DMS53 (cell line): ENCODE results near the gene COL23A1.

Experiments
- DNase-seq: peaks from one replicate; lab custom pipeline; 2025; lab: John Stamatoyannopoulos, UW

COL23A1 gene

GRCh38 chr5:178392386-178392785 is 197.8 kb downstream of the COL23A1 start:
- no peak for DNase-seq

DNA sequence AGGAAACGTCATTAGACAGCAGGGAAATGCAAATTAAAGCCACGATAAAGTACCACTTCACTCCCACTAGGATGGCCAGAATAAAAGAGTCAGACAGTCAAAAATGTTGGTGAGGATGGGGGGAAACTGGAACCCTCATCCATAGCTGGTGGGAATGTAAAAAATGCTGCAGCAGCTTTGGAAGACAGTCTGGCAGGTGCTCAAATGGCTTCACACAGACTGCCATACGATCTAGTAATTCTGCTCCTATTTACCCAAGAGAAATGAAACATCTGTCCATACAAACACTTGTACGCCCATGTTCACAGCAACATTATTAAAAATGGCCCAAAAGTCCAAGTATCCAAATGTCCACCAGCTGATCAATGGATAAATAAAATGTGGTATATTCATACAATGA is 198.7 kb downstream of the COL23A1 start:
- no peak for DNase-seq

- DNase-seq: no peak
Measured at GRCh38 chr5:178389796-178390195, 200.4 kb downstream of the COL23A1 start.

GRCh38 chr5:178389026-178389729 is 201.0 kb downstream of the COL23A1 start:
- no peak for DNase-seq

- no peak for DNase-seq
Measured at GRCh38 chr5:178388386-178389025, 201.7 kb downstream of the COL23A1 start.

DNA sequence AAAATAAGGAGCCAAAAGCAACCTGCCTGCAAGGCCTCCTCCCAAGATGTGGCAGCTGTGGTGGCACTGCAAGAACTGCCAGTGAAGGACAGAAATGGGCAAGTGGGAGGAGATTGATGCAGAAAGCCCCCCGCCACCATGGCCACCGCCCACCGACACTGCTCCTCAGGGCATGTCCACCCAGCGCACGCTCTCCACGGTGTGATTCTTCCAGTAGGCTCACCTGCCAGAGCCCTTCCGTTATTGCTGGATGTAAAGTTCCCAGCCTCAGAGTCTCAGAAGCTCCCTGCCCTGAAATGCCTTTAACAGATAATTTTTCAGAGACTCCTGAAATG is 202.4 kb downstream of the COL23A1 start:
- DNase-seq: no peak

DNA sequence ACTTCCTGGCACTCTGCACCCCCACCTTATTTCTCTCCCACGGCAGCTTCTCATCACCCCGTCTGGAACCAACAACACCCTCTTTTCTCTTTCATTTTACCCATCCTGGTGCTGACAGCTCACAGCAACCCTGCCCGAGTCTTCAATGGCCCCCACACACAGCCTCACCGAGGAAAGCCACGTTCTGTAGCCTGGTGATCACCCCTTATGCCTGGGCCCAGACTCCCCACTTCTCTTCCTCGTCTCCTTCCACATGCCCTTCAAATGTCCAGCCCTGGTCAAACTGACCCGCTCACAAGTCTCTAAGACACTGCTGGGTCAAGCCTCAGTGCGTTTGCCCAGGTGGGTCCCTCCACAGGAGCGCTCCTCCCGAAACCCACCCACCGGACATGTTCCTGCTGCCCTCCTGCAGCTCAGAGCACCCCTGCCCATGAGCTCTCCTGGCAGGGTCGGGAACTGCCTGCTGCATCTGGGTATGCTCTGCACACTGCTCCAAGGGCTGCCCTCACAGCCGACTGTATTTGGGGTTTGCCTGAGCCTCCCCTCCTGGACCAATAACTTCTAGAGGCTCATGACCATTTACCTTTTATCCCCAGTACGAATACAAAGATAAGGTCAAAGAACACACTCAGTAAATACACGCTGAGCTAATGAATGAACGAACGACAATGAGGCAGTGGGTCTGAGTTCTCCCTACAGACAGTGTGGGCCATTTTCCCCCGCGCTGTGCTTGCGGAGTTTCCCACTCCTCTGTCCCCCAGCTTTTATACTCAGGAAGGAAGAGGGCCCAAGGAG is 202.9 kb downstream of the COL23A1 start:
- no peak for DNase-seq

DNA sequence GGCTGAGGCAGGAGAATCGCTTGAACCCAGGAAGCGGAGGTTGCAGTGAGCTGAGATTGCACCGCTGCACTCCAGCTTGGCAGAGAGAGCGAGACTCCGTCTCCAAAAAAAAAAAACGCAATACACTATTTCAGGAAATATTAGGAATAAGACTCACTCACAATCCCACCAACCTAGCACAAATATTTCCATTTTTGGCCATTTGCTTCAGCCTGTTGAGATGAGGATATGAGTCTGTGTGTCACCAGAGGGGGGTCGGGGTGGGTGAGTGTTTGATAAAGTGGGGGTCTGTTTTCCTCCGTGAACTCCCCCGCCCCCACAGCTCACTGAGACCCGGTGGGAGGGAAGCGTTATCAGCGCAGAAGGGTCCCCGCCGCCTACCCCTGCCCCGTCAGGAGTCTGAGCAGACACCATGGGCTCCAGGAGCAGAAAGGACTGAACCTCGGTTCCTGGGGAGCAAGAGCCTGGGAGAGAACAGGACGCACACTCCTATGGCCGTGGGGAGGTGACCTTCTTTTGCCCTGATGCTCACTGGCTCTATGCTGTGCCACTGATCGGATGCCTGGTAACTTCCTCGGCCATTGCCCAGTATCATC is 203.8 kb downstream of the COL23A1 start:
- no peak for DNase-seq

DNA sequence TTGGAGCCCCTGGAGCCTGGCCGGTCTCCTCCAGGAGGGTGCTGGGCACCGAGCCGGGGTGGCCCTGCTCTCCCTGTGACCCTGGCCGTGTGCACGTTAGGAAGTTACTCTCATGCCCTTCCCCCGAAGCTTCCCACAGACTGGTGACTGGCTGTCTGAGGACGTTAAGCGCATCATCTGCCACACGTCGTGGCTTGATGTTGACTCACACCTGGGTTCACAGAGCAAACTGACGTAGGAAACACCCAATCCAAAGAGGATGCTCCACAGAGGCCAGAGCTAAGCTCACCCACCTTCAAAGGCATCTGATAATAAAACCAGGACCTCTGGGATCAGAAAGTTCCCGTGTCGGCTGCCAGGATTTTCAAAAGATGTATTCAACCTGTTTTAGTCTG is 204.7 kb downstream of the COL23A1 start:
- no peak for DNase-seq

- no peak for DNase-seq
Measured at GRCh38 chr5:178384816-178385495, 205.2 kb downstream of the COL23A1 start.

GRCh38 chr5:178383919-178384815 is 206.0 kb downstream of the COL23A1 start:
- no peak for DNase-seq

DNA sequence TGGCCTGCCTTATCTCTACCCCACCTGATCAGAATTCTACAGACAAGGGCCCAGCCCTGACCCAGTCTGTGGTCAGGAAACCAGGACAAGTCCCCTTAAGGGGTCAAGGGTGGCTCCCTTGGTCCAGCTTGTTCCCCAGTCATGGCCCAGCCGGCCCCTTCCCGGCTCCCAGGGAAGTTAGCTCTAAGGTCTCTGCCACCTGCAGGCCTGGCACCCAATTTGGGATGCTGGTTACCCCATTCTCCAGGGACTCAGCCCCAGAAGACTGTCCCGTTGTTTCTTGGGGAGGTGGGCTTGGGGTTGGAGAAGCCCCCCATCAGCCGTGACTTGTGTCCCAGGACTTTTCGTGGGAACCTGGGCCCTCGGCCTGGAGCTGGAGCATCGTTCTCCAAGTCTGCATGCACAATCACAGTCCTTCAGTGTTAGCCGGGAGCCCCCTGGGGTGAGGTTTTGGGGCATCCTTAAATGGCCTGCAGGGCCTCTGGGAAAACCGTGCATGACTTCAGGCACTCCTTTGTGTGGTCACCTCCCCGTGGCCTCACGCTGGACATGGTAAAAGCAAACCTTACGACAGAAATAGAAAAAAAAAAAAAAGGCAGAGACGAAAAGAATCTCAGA is 206.8 kb downstream of the COL23A1 start:
- no peak for DNase-seq

GRCh38 chr5:178382754-178383164 is 207.4 kb downstream of the COL23A1 start:
- no peak for DNase-seq

GRCh38 chr5:178381921-178382695 is 208.1 kb downstream of the COL23A1 start:
- no peak for DNase-seq

GRCh38 chr5:178381206-178381605 is 209.0 kb downstream of the COL23A1 start:
- no peak for DNase-seq

- no peak for DNase-seq
Measured at GRCh38 chr5:178380541-178381074, 209.6 kb downstream of the COL23A1 start.

- DNase-seq: no peak
Measured at GRCh38 chr5:178380086-178380485, 210.1 kb downstream of the COL23A1 start.

- no peak for DNase-seq
Measured at GRCh38 chr5:178378527-178379484, 211.4 kb downstream of the COL23A1 start.
